ENCODE data around the gene TICAM2.

TICAM2 gene

DNA sequence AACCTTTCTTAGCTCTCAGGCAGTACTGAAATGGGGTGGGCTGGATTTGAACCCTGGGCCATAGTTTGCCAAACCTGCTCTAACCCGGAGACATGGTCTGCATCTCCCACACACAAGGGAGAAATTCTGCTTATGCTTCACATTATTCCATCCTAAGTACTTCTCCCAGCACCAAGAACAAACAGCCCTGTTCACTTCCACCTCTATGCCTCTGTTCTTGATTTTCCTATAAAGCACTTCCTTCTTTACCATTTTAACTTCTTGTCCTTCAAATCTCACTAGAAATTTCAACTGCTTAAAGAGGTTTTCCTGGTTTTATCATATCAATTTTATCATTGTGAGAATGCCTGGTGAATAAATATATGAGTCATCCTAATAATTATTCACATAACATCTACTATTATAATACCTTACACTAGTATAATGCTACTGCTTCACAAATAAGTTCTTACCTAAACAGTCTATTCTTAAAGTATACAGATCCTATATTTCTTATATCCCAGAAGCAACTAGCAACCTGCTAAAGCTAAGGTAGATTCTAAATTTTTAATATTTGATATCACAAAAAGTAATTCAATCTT is 70.4 kb downstream of the TICAM2 start:
- no peak for DNase-seq (ENCODE audit: low spot score)

DNA sequence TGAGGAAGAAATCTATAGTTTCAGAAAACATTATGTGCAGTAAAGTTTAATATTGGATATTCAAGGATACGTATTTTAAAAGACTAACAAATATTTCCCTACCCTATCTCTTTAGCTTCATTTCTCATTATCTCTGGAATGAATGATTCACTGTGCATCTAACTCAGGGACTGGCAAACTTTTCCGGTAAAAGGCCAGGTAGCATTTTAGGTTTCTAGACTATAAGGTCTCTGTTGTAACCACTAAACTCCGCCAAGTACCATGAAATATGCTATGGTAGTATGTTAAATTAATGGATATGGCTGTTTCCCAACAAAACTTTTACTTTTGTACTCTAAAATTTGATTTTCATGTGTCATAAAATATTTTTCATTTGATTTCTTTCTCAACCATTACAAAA is 70.9 kb downstream of the TICAM2 start:
- no peak for DNase-seq (ENCODE audit: low spot score)

DNA sequence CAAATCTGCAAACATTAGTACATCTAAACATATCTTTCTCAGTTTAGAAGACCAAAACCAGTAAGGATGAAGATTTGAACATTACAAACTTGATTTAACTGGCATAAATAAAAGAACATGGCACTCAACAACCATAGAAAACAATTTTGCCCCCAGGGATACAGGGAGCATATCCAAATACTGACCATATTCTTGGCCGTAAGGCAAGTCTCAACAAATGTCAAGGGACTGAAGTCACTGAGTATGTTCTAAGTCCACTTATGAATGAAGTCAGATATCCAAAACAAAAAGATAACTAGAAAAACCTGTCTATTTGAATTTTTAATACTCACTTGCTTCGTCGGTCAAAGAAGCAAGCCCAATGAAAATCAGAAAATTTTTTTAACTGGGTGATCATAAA is 71.9 kb downstream of the TICAM2 start:
- no peak for DNase-seq (ENCODE audit: low spot score)

Data from activated CD4-positive, alpha-beta T cell treated with anti-CD3 and anti-CD28 coated beads, Interleukin-2, Interleukin-4, amounts not matched to agents 100 ng/mL and 50 ng/mL, durations not matched to agents 16 hours and 8 hours (primary cell).